Measurements from ENCODE around the gene GSN.

The GSN gene

GRCh38 chr9:121303456-121304451 is 35.8 kb downstream of the GSN start:
- no peak for DNase-seq (ENCODE audit: low read depth in 2 of 2)

DNA sequence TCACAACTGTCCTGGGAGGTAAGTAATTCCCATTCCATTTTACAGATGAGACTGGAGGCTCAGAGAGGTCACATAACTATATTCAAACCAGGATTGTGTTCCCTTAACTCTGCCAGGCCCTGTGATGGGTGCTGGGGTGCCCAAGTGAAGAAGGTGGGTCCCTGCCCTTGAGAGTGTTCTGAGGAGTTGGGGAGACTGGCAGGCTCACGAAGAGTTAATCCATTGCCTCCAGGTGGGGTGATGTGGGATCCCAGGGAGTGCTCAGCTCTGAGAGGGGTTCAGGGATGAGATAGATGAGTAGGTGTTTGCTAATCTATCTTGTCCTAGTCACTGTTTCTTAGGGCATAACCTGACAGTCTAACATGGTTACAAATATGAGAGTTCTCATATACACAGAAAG is 36.7 kb downstream of the GSN start:
- DNase-seq (ENCODE audit: low read depth in 2 of 2): no peak

GRCh38 chr9:121305269-121305994 is 37.5 kb downstream of the GSN start:
- no peak for DNase-seq (ENCODE audit: low read depth in 2 of 2)

- DNase-seq (ENCODE audit: low read depth in 2 of 2): no peak
Observed at GRCh38 chr9:121307976-121308375, 40.0 kb downstream of the GSN start.

GRCh38 chr9:121308765-121309164 is 40.8 kb downstream of the GSN start:
- no peak for DNase-seq (ENCODE audit: low read depth in 2 of 2)

- no peak for DNase-seq (ENCODE audit: low read depth in 2 of 2)
Observed at GRCh38 chr9:121309171-121309570, 41.2 kb downstream of the GSN start.

DNA sequence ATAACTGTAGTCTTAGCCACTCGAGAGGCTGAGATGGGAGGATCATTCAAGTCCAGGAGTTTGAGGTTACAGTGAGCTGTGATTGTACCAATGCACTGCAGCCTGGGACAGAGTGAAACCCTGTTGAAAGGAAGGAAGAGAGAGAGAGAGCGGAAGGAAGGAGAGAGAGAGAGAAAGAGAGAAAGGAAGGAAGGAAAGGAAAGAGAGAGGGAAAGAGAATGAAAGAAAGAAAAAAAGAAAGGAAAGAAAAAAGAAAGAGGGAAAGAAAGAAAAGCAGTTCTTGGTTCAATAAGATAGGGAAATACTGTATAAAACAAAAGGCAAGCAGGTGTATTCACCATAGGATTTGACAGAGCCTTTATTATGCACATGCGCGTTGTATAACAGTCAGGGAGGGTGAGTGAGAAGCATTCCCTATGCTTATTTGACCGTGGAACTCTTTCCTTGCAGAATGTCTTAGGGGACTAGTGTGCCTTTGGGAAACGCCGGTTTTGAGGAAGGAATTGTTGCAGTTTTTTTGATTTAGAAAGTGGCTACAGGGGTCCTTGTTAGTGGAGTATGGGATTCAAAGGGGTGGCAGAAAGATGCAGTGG is 42.0 kb downstream of the GSN start:
- DNase-seq (ENCODE audit: low read depth in 2 of 2): no peak

- no peak for DNase-seq (ENCODE audit: low read depth in 2 of 2)
Observed at GRCh38 chr9:121310571-121310970, 42.6 kb downstream of the GSN start.

GRCh38 chr9:121312169-121312568 is 44.2 kb downstream of the GSN start:
- no peak for DNase-seq (ENCODE audit: low read depth in 2 of 2)

DNA sequence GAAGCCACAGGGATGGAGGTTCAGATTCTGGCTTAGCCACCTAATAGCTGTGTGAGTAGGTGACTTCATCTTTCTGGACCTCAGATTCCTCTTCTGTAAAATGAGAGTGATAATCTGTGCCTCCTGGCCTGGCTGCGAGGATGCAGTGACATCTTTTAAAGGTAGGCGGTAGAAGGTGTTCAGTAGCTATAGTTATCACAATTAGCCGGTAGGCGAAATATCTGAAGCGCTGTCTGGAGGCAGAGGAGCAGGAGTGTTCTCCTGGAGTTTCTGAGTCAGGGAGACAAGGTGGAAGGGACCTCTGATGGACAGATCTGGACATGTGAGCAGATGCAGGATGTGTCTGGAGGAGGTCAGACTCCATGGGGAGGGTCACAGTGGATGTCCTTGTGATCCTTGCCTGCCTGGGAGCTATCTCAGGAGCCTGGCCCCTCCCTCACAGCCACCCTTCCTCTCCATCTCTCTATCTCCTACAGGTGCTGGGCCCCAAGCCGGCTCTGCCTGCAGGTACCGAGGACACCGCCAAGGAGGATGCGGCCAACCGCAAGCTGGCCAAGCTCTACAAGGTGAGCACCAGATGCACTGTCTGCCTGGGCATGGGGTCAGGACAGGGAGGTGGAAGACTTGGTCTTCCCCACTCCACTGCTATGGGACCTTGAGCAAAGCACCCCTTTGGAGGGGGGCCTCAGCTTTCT is 45.6 kb downstream of the GSN start:
- DNase-seq (ENCODE audit: low read depth in 2 of 2): no peak

GRCh38 chr9:121316378-121316777 is 48.4 kb downstream of the GSN start:
- no peak for DNase-seq (ENCODE audit: low read depth in 2 of 2)

DNA sequence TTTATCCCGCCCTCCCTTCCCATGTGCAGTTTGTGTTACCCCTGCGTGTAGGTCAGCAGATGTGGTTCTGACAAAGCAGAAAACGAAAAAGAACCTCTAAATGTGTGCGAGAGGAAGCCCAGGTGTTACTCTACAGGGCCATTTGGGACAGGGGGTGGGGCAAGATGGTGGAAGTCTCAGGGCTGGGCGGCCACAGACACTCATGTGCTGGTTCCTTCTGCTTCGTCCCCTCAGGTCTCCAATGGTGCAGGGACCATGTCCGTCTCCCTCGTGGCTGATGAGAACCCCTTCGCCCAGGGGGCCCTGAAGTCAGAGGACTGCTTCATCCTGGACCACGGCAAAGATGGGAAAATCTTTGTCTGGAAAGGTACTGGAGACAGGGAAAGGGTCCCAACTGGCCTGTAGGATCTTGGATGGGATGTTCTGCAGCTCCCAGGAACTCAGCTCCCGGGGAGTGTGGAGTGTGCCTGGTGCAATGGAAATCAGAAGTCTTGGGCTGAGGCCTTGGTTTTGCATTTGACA is 49.0 kb downstream of the GSN start:
- DNase-seq (ENCODE audit: low read depth in 2 of 2): no peak

GRCh38 chr9:121317737-121318630 is 50.0 kb downstream of the GSN start:
- no peak for DNase-seq (ENCODE audit: low read depth in 2 of 2)

GRCh38 chr9:121318631-121319382 is 50.8 kb downstream of the GSN start:
- no peak for DNase-seq (ENCODE audit: low read depth in 2 of 2)

DNA sequence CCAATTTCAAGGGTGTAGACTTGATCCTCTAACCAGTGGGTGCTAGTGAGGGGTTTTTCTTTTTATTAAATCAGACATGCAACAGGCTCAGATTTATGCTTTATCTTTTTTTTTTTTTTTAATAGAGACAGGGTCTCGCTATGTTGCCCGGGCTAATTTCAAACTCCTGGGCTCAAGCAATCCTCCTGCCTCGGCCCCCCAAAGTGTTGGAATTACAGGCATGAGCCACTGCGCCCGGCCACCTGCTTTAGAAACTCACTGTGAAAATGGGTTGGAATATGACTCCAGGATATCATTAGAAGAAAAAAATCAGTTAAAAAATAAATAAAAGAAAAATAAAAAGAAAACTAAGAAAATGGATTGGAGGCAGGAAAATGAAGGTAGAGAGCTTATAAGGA is 51.4 kb downstream of the GSN start:
- no peak for DNase-seq (ENCODE audit: low read depth in 2 of 2)

- no peak for DNase-seq (ENCODE audit: low read depth in 2 of 2)
Observed at GRCh38 chr9:121321016-121321503, 53.1 kb downstream of the GSN start.

DNA sequence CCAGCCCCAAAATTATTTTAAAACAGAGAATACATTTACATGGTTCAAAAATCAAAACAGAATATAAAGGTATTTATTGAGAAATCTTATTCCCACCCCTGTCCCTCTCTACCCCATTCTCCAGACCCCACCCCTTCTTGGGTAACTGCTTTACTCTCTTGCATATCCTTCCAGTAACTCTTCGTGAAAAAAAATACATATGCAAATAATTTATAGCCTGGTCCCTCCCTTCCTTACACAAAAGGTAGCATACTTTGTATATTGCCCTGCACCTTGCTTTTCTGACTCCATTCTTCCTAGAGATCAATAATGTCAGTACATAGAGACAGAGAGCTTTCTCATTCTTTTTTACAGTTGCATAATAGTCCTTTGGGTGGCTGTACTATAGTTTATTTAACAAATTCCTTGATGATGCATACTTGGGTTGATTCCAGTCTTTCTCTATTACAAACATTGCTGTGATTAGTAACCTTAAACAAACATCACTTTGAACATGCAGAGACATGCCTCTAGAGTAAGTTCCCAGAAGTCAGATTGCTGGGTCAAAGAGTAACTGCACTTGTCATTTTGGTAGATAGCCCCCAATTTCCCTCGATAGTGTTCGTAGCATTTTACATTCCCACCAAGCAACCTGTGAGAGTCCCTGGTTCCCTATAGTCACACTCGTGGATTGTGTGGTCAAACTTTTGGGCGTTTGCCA is 54.2 kb downstream of the GSN start:
- DNase-seq (ENCODE audit: low read depth in 2 of 2): no peak

- DNase-seq (ENCODE audit: low read depth in 2 of 2): no peak
Observed at GRCh38 chr9:121322737-121323448, 54.9 kb downstream of the GSN start.

Measured in stimulated activated CD4-positive, alpha-beta T cell treated with anti-CD3 and anti-CD28 coated beads, Interleukin-1b, Interleukin-23, amount 100 ng/mL, for 4 hours (primary cell).